Epidermal melanocyte (primary cell): ENCODE measurements around the gene OR7G1.

Experiments used
- DNase-seq: peaks from one replicate; pipeline ENCODE4 v3.0.0; 2011; ENCODE audit warnings: low spot score; ENCODE audit not compliant: insufficient read length

Gene OR7G1

DNA sequence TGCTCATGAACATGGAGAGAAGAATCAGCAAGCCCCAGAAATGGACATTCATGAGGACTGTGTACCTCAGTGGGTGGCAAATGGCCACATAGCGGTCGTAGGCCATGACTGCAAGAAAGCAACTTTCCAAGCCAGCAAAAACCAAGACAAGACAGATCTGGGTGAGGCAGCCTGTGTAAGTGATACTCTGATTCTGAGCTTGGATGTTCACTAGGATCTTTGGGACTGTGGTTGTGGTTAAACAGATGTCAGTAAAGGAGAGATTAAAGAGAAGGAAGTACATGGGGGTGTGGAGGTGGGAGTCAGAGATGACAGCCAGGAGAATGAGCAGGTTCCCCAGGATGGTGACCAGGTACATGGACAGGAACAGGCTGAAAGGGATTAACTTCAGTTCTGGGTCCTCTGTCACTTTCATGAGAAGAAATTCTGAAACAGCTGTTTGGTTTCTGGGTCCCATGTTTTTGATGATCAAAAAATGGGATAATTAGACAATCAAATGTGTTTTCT lies at the start of gene OR7G1:
Gene OR7G1, minus strand, starts transcription at position 457 of the 507 bp plus-strand sequence. Its CDS starts 0 bp downstream, at position 457.
- no peak for DNase-seq

DNA sequence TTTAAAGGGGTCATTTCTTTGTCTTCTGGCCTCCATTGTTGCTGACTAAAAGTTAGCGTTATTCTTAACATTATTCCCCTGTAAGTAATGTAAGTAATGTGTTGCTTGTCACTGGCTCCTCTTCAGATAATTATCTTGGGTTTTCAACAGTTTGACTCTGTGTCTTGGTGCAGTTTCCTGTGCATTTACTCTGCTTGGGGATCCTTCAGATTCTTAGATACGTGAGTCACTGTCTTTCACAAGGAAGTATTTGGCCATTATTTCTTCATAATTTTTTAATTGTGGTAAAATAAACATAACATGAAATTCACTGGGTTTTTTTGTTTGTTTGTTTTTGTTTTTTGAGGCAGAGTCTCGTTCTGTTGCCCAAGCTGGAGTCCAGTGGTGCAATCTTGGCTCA lies 49.7 kb upstream of the OR7G1 start:
- no peak for DNase-seq

DNA sequence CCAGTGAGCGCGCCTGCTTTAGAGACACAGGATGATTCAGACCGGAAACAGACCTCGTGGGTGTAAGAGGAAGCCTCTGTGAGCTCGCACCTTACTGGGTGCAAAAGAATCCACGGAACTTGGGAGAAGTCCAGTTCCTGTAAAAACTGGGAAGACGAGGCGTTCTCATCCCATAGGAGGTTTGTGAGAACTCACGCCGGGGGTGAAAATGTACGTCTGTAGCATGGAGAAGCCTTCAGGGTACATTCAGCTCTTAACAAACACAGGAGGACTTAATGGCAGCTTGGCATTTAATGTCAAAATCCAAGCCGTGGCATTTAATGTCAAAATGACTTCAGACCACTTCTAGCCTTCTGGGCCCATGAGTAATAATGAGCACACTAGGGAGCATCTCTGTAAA lies 45.9 kb upstream of the OR7G1 start:
- no peak for DNase-seq

GRCh38 chr19:9159891-9160290 lies 44.3 kb upstream of the OR7G1 start:
- no peak for DNase-seq

GRCh38 chr19:9156304-9156703 lies 40.7 kb upstream of the OR7G1 start:
- DNase-seq = no peak

DNA sequence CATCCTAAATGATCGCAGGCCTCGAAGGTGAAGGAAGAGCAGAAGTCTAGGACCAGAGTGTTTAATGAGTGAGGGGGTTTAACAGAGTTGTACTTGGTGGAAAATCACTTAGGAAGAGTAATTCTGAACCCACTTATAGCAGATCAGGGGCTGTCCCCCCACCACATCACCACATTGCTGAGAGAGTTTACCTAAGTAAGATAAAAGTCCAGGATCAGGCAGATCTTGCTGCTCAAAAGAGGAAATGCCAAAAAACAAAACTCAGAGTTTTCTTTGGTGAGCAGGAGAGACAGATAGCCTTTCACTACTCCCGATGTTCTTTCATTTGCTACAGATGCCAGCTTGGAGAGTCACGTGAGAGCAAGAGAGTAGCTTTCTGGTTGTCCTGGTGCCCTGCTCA lies 40.0 kb upstream of the OR7G1 start:
- DNase-seq = no peak

- no peak for DNase-seq
Measured at GRCh38 chr19:9151367-9151766, 35.8 kb upstream of the OR7G1 start.

GRCh38 chr19:9150650-9151049 lies 35.1 kb upstream of the OR7G1 start:
- no peak for DNase-seq

DNA sequence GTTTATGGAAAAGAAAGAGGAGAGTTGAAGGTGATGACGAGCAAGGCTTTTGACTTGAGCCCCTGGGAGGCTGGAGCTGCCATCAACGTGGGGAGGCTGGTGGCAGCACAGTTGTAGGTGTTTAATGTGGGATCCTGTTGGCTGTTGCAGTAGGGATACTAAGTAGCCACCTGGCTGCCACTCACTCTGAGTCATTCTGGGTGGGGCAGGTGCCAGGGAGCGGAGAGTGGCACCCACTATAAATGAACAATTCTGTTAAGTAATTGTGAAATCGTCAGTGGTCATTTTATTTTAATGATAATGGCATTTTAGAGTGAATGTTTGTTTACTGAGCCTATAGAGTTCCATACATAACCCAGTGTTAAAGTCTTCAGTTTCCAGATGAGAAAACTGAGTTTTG lies 34.4 kb upstream of the OR7G1 start:
- no peak for DNase-seq

DNA sequence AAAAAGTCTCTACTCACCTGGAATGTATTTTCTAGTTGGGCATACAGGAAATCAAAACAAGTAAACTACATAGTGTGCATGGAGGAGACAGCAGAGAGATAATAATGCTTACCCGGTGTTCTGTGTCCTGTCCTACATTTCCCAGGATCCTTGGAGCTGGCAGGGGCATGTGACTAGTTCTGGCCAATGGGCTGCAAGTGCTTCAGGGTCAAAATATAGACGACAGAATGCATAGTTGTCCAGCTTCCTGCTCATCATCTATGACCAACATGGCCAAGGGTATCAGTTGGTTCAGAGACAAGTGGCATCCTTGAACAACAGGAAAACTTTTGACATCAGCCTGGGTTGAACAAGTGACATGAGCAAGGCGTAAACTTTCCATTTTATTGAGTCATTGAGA lies 33.1 kb upstream of the OR7G1 start:
- no peak for DNase-seq

- no peak for DNase-seq
Measured at GRCh38 chr19:9146882-9147281, 31.3 kb upstream of the OR7G1 start.

GRCh38 chr19:9144920-9145319 lies 29.4 kb upstream of the OR7G1 start:
- DNase-seq = no peak

DNA sequence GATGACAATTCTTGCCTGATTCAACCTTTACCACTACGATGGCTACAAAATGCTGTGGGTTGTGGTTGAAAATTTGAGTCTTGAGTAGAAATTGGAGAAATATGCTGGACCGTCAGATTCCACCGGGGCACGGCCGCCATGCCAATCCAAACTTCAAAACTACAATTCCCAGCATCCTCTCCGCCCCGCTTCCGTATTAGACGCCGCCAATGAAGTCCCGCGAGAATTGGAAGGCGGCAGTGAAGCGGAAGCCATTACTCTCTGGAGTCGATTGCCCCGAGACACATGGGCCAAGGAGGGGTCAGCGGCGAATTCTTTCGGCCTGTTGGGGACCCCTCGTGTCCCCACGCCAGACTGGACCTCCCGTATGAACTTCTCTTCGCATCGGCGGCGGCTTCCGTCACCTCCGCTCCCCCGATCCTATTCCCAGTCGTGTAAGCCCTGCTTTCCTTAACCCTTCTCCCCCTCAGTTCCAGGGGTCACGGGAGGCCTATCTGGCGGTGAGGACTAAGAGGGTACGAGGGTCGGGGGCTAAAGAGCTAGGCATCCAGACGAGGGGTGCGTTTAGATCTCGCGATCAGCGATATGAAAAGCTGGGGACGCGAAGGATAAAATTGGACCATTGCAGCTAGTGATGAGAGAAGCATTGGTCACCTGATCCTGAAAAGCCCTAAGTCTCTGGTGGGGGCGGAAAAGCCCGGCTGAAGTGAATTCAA lies 24.8 kb upstream of the OR7G1 start, which contains the start of gene ZNF317:
Gene ZNF317, plus strand, starts transcription at position 239 of the 716 bp plus-strand sequence. CDS start 15,620 bp downstream, outside the sequence.
- DNase-seq = peak; percentile 93

DNA sequence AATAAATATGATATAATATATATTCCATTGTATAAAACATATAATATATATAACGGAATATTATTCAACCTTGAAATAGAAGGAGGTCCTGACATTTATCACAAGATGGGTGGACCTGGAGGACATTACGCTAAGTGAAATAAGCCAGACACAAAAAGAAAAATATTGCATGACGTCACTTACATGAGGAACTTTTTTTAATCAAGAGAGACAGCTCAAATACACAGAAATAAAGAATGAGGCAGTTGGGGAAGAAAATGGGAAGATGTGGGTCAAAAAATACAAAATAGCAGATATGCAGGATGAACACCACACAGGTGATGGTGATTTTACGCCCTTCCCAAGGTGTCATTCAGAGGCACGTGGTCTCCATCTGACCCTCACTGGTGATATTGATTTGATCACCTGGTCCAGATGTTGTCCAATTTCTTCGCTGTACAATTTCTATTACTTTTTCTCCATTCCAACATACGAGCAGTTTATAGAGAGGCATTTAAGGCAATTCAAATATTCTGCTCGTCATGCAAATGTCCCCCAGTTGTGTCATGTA lies 24.1 kb upstream of the OR7G1 start:
- no peak for DNase-seq

DNA sequence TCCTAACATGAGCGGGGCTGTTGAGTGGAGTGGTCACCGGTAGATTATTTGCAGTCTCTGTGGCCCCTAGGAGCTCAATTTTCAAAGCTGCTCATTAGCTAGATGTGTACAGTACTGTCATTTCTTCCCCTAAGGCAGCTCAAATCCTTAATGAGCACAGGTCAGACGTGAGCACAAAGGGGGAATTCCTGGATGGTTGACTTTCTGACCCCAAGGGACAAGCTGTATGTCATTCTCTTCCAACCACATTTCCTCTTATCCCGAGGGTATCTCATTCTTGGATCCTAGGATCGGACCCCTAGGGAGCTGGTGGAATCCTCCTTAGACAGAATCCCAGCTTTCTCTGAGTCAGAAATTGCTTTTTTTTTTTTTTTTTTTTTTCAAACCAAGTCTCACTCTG lies 16.9 kb upstream of the OR7G1 start:
- no peak for DNase-seq

DNA sequence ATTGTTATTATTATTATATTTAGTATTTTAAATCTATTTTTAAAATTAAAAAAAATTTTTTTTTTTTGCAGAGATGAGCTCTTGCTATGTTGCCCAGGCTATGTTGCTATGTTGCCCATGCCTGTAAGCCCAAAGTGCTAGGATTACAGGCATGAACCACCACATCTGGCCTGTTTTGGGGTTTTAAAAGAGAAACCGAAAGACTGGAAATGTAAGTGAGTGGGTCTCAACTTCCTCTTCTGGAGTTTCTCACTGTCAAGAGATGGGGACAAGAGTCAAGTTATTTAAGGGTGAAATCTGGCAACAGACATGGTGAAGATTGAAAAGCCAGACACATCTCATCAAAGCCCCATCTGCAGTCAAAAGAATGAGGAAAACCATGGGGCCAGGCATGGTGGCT lies 15.4 kb upstream of the OR7G1 start:
- no peak for DNase-seq

GRCh38 chr19:9128171-9128570 lies 12.6 kb upstream of the OR7G1 start:
- DNase-seq = no peak

GRCh38 chr19:9126900-9127405 lies 11.4 kb upstream of the OR7G1 start, which contains the start of gene OR7G3:
Gene OR7G3, minus strand, starts transcription at chr19:9126950. Its CDS starts 0 bp downstream, at chr19:9126950.
- DNase-seq = no peak

DNA sequence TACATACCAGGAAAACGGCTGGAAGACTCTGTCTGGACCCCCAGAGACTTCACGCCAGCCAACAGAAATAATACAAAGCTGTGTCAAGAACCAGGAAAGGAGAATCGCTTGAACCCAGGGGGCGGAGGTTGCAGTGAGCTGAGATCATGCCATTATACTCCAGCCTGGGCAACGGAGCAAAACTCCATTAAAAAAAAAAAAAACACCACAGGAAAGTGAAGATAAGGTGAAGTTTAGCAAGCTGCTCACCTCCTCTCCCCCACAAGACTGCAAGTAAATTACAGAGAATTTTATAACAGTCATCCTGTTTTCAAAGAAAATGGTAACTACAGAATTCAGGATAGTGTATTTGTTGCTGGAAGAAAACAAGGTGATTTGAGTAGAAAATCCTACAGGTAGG lies 984 bp upstream of the OR7G1 start:
- DNase-seq = no peak

GRCh38 chr19:9109959-9110358 lies 5.6 kb downstream of the OR7G1 start:
- no peak for DNase-seq

- DNase-seq = no peak
Measured at GRCh38 chr19:9107375-9107774, 8.2 kb downstream of the OR7G1 start, which contains the start of gene OR7G2. Gene OR7G2, minus strand, starts transcription at chr19:9107475. Its CDS starts 4,232 bp downstream, at chr19:9103243.

GRCh38 chr19:9086761-9087160 lies 28.8 kb downstream of the OR7G1 start, which contains the start of gene OR1M1:
Gene OR1M1, plus strand, starts transcription at chr19:9087061. Its CDS starts 6,184 bp downstream, at chr19:9093245.
- no peak for DNase-seq
